Parathyroid adenoma (tissue), 2 donors: ENCODE measurements around the gene SLC25A13.

ENCODE experiments used
- H2AFZ ChIP-seq: fragments of 300-600 bp; sonication (generic); one replicate; pipeline ENCODE4 v1.7.0; 2017; ENCODE audit warnings: antibody characterized with exemption, mild to moderate bottlenecking
- H3K27ac ChIP-seq: fragments of 300-600 bp; sonication (generic); one replicate; pipeline ENCODE4 v1.7.0; 2017
- H3K27me3 ChIP-seq: fragments of 300-600 bp; sonication (generic); one replicate; pipeline ENCODE4 v1.7.0; 2017; ENCODE audit warnings: low read length; ENCODE audit not compliant: control insufficient read depth, insufficient read depth
- H3K36me3 ChIP-seq: fragments of 300-600 bp; sonication (generic); one replicate; pipeline ENCODE4 v1.7.0; 2017; ENCODE audit warnings: low read length; ENCODE audit not compliant: control insufficient read depth, insufficient read depth
- H3K4me1 ChIP-seq: fragments of 300-600 bp; sonication (generic); one replicate; pipeline ENCODE4 v1.7.0; 2017; ENCODE audit warnings: control low read depth
- H3K4me2 ChIP-seq: fragments of 300-600 bp; sonication (generic); one replicate; pipeline ENCODE4 v1.7.0; 2017; ENCODE audit warnings: low read length
- H3K4me3 ChIP-seq: fragments of 300-600 bp; sonication (generic); one replicate; pipeline ENCODE4 v1.7.0; 2017; ENCODE audit warnings: low read depth, low read length
- H3K79me2 ChIP-seq: fragments of 300-600 bp; sonication (generic); one replicate; pipeline ENCODE4 v1.7.0; 2017; ENCODE audit warnings: control low read depth
- H3K9ac ChIP-seq: fragments of 300-600 bp; sonication (generic); one replicate; pipeline ENCODE4 v1.7.0; 2017; ENCODE audit warnings: mild to moderate bottlenecking
- H3K9me3 ChIP-seq: fragments of 300-600 bp; sonication (generic); one replicate; pipeline ENCODE4 v1.7.0; 2017; ENCODE audit warnings: low read length; ENCODE audit not compliant: control insufficient read depth
- TF ChIP-seq, protein P1 (sequence below): fragments of 300-600 bp; sonication (generic); IDR thresholded peaks from one replicate; pipeline ENCODE4 v1.7.0; 2017; ENCODE audit warnings: antibody characterized with exemption, mild to moderate bottlenecking
- donor health status: primary hyperparathyroidism.

SLC25A13 gene

DNA sequence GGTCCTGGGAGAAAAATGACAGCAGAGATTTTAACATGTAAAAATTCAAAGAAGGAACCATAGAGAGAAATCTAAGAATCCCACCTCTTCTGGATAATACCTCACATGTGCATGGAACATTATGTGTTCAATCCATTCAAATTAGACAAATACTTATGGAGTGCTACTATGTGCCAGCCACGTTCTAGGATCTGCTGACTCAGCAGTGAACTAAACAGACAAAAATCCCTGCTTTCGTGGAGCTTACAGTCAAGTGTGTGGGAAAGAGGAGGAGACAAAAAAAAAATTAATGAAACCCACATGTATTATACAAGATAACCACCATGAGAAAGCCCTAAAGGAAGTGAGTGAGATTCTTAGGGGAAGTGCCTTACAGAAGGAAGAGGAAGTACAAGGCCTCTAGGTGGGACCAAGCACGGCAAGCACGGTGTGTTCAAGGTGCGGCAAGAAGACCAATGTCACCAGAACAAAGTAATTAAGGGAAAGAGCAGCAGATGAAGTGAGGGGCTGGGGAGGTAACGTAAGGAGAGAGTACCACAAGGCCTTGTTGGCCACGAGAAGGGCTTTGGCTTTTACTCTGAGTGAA lies 71.0 kb downstream of the SLC25A13 start:
- Histone ChIP-seq H3K79me2 (peaks cover 10% of the 10 kb centered on the region), H3K4me3 (no peak overlapping the region), H3K36me3 (no peaks in the 10 kb centered on the region), H3K9ac (no peak overlapping the region), H3K27ac (no peak overlapping the region), H3K4me1 (no peaks in the 10 kb centered on the region), H3K4me2 (no peak overlapping the region), H2AFZ (no peak overlapping the region), H3K9me3 (no peaks in the 10 kb centered on the region), H3K27me3 (no peaks in the 10 kb centered on the region)
- TF ChIP-seq, protein P1, sequence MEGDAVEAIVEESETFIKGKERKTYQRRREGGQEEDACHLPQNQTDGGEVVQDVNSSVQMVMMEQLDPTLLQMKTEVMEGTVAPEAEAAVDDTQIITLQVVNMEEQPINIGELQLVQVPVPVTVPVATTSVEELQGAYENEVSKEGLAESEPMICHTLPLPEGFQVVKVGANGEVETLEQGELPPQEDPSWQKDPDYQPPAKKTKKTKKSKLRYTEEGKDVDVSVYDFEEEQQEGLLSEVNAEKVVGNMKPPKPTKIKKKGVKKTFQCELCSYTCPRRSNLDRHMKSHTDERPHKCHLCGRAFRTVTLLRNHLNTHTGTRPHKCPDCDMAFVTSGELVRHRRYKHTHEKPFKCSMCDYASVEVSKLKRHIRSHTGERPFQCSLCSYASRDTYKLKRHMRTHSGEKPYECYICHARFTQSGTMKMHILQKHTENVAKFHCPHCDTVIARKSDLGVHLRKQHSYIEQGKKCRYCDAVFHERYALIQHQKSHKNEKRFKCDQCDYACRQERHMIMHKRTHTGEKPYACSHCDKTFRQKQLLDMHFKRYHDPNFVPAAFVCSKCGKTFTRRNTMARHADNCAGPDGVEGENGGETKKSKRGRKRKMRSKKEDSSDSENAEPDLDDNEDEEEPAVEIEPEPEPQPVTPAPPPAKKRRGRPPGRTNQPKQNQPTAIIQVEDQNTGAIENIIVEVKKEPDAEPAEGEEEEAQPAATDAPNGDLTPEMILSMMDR = no peak

- Histone ChIP-seq H3K4me2 (no peak overlapping the region), H3K4me3 (no peak overlapping the region), H3K36me3 (no peaks in the 10 kb centered on the region), H3K4me1 (no peaks in the 10 kb centered on the region), H3K9me3 (no peaks in the 10 kb centered on the region), H3K27ac (no peak overlapping the region), H3K79me2 (peaks cover 20% of the 10 kb centered on the region), H3K27me3 (no peaks in the 10 kb centered on the region), H2AFZ (no peak overlapping the region), H3K9ac (no peak overlapping the region)
- TF ChIP-seq, protein P1 = no peak
Observed at GRCh38 chr7:96248405-96248804, 73.5 kb downstream of the SLC25A13 start.

DNA sequence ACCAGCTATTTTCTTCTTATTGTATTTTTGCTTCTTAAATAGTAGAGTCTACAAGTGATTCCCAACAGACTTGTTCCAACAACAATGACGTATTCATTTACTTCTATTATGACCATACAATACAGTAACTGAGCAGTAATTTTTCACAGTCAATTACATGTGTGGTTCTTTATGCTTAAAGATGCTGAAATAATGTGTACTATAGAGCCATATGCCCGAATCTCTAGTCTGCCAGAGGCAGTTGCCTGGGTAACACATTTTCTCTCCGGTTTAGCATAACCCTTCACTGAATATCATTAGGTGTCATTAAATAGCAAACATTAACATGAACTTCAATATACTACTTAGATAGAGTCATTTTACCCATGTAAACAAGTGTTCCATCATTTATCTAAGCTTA lies 75.0 kb downstream of the SLC25A13 start:
- no peaks in the 10 kb centered on the region for H3K4me1 ChIP-seq
- no peak overlapping the region for H3K4me2 ChIP-seq
- H3K27ac ChIP-seq = no peak overlapping the region
- no peak overlapping the region for H2AFZ ChIP-seq
- no peaks in the 10 kb centered on the region for H3K36me3 ChIP-seq
- no peaks in the 10 kb centered on the region for H3K27me3 ChIP-seq
- no peak overlapping the region for H3K9ac ChIP-seq
- TF ChIP-seq, protein P1 = no peak
- H3K9me3 ChIP-seq = no peaks in the 10 kb centered on the region
- no peak overlapping the region for H3K4me3 ChIP-seq
- H3K79me2 ChIP-seq = peaks cover 24% of the 10 kb centered on the region

GRCh38 chr7:96244992-96245292 lies 77.0 kb downstream of the SLC25A13 start:
- Histone ChIP-seq H3K27ac (no peak overlapping the region), H3K27me3 (no peaks in the 10 kb centered on the region), H3K9ac (no peak overlapping the region), H3K4me1 (no peaks in the 10 kb centered on the region), H3K4me2 (no peak overlapping the region), H3K36me3 (no peaks in the 10 kb centered on the region), H3K79me2 (peaks cover 24% of the 10 kb centered on the region), H2AFZ (no peak overlapping the region), H3K9me3 (no peaks in the 10 kb centered on the region), H3K4me3 (no peak overlapping the region)
- TF ChIP-seq, protein P1 = no peak

- H3K4me1 ChIP-seq = no peaks in the 10 kb centered on the region
- H3K4me3 ChIP-seq = no peak overlapping the region
- H3K9me3 ChIP-seq = no peaks in the 10 kb centered on the region
- no peak overlapping the region for H3K4me2 ChIP-seq
- no peak overlapping the region for H2AFZ ChIP-seq
- TF ChIP-seq, protein P1 = no peak
- no peaks in the 10 kb centered on the region for H3K27me3 ChIP-seq
- no peak overlapping the region for H3K9ac ChIP-seq
- H3K79me2 ChIP-seq = peaks cover 24% of the 10 kb centered on the region
- no peak overlapping the region for H3K27ac ChIP-seq
- no peaks in the 10 kb centered on the region for H3K36me3 ChIP-seq
Observed at GRCh38 chr7:96244244-96244991, 77.5 kb downstream of the SLC25A13 start.
